ENCODE measurements around the gene MEOX1. TPM values are rescaled to one million over a fixed set of nuclear protein-coding genes. Genes with fewer than 3 reads are reported as not detected.
A peak's percentile ranks its signal among the peaks of the same experiment; 100 is the strongest.

The MEOX1 gene
- total and polyA plus RNA-seq, 7 donors: 3.9 to 8.7 (median 6.4) TPM

DNA sequence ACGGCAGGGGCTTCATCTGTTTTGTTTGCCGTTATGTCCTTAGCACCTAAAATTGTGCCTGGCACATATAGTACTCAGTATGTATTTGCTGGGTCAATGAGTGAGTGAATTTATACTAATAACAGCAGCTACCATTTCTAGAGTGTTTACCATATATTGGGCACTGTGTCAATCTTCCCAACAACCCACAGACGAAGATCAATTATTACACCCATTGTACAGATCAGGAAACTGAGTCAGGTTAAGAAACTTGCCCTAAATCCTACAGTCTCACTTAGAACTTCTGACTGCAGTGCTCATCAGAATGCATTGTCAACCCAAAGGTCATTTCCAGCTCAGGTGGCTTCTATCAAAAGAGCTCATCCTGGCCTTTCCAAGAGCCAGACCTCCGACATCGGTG lies 44.5 kb upstream of the MEOX1 start:
- TF ChIP-seq, protein P1, sequence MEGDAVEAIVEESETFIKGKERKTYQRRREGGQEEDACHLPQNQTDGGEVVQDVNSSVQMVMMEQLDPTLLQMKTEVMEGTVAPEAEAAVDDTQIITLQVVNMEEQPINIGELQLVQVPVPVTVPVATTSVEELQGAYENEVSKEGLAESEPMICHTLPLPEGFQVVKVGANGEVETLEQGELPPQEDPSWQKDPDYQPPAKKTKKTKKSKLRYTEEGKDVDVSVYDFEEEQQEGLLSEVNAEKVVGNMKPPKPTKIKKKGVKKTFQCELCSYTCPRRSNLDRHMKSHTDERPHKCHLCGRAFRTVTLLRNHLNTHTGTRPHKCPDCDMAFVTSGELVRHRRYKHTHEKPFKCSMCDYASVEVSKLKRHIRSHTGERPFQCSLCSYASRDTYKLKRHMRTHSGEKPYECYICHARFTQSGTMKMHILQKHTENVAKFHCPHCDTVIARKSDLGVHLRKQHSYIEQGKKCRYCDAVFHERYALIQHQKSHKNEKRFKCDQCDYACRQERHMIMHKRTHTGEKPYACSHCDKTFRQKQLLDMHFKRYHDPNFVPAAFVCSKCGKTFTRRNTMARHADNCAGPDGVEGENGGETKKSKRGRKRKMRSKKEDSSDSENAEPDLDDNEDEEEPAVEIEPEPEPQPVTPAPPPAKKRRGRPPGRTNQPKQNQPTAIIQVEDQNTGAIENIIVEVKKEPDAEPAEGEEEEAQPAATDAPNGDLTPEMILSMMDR (IDR thresholded peaks at IDR 0.05): no peak
- H3K4me3 ChIP-seq: no peak overlapping the region
- 79% methylated on average over 5 of the region's 5 CpGs for WGBS, 3 donors
- intact Hi-C loops (cut with DNase I): no loop called here
- H3K27ac ChIP-seq: no peak overlapping the region
- DNase-seq (no peak), ATAC-seq (no peak)
- H3K9me3 ChIP-seq: no peaks in the 10 kb centered on the region
- no peaks in the 10 kb centered on the region for H3K36me3 ChIP-seq (ENCODE audit: insufficient read depth in 1 of 2, low read depth in 1 of 2)
- H3K27me3 ChIP-seq (ENCODE audit: insufficient read depth in 3 of 3, low read length in 2 of 3): peaks cover 0 to 21% (median under 1%) of the 10 kb centered on the region in 3 donors
- H3K4me1 ChIP-seq: no peaks in the 10 kb centered on the region

DNA sequence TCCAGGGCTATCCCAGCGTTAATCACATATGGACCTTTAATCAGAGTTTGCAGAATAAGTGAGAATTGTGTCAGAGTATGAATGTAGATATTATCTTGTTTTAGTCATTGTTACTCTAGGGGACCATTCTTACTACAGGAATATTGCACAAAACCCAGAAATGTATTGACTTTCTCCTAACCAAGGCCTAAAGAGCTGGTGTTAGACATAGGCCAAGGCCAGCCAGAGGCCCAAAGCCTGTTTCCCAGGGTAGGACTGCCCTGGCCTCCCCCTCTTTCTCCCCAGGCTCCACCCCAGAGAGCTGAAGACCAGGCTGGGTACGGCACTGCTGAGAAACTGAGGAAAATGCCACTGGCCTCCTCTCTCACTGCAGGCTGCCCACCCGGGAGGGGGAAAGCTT lies 41.9 kb upstream of the MEOX1 start:
- WGBS, 3 donors: 90 to 95% (median 93%) methylated on average over 3 of the region's 3 CpGs
- H3K27ac ChIP-seq: no peak overlapping the region
- no peak for ATAC-seq
- H3K9me3 ChIP-seq: no peaks in the 10 kb centered on the region
- H3K4me3 ChIP-seq: no peak overlapping the region
- H3K36me3 ChIP-seq (ENCODE audit: insufficient read depth in 1 of 2, low read depth in 1 of 2): no peaks in the 10 kb centered on the region
- H3K27me3 ChIP-seq (ENCODE audit: insufficient read depth in 3 of 3, low read length in 2 of 3): peaks cover 0 to 9% (median 0%) of the 10 kb centered on the region in 3 donors
- H3K4me1 ChIP-seq: no peaks in the 10 kb centered on the region
- TF ChIP-seq, protein P1 (IDR thresholded peaks at IDR 0.05): no peak
- no peak for DNase-seq
- intact Hi-C loops (cut with DNase I): no loop called here

DNA sequence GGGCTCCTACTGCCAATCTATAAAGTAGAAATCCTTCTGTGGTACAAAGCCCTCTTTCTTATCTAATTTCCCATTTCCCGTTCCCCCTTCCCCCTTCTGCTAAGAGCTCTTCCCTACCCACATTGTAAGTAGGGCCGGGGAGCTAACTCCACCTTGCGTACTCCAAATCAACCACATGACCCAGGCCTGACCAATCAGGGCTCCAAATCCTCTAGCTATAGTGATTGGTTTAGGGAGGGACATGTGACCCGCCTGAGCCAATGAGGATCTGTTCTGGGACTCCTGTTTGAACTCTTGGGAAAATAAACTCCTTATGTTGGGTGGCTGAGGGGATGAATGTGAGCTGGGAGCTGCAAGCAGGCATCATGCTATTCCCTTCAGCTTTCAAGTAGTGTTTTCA lies 40.9 kb upstream of the MEOX1 start:
- no peaks in the 10 kb centered on the region for H3K9me3 ChIP-seq
- WGBS, 3 donors: 77 to 84% (median 79%) methylated on average over 4 of the region's 4 CpGs
- H3K4me1 ChIP-seq: no peaks in the 10 kb centered on the region
- no peaks in the 10 kb centered on the region for H3K36me3 ChIP-seq (ENCODE audit: insufficient read depth in 1 of 2, low read depth in 1 of 2)
- H3K27ac ChIP-seq: no peak overlapping the region
- intact Hi-C loops (cut with DNase I): no loop called here
- TF ChIP-seq, protein P1 (IDR thresholded peaks at IDR 0.05): no peak
- H3K27me3 ChIP-seq (ENCODE audit: insufficient read depth in 3 of 3, low read length in 2 of 3): peaks cover 0 to 9% (median 0%) of the 10 kb centered on the region in 3 donors
- H3K4me3 ChIP-seq: no peak overlapping the region
- ATAC-seq (no peak), DNase-seq (no peak)

DNA sequence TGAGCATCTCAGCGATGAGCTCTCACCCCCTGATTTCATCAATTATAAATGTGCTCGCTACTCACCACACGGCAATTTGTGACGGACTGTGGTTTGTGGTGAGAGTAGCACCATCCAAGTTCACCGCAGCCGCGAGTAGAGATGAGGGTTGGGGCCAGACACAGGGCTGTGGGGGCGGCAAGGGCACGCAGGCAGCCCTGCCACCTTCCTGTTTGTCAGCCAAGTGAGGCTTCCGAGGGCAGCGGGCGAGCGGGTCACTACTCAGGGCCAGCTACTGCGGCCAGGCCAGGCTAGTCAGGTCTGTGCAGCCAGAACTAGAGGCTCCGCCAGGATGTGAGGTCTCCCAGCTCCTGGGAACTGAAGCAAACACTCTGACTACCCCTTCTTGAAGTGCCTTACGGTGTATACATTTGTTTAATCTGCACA lies 39.6 kb upstream of the MEOX1 start:
- ATAC-seq: peak in 3 of 4 donors; percentile 63 to 86 (median 79)
- peak in 1 of 2 donors; percentile 41 for DNase-seq
- no peaks in the 10 kb centered on the region for H3K9me3 ChIP-seq
- WGBS, 3 donors: 47 to 52% (median 52%) methylated on average over 16 of the region's 16 CpGs
- no peak overlapping the region for H3K4me3 ChIP-seq
- H3K27ac ChIP-seq: no peak overlapping the region
- TF ChIP-seq, protein P1 (IDR thresholded peaks at IDR 0.05): no peak
- intact Hi-C loops (cut with DNase I): no loop called here
- H3K4me1 ChIP-seq: peaks cover 4% of the 10 kb centered on the region
- peaks cover 0 to 9% (median 0%) of the 10 kb centered on the region in 3 donors for H3K27me3 ChIP-seq (ENCODE audit: insufficient read depth in 3 of 3, low read length in 2 of 3)
- H3K36me3 ChIP-seq (ENCODE audit: insufficient read depth in 1 of 2, low read depth in 1 of 2): no peaks in the 10 kb centered on the region

DNA sequence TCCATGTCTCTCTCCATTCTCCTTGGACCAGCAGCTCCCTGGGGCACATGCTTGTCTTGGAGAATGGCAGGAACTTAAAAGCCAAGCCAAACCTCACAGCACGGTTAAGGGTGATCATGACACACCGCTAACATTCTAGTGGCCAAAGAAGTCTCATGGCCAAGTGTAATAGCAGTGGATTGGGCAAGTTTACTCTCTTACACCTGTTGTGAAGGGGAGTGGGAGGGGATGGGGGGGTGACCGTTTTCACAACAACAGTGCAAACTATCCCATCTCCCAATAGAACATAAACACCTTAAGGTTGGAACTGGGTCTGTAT lies 37.7 kb upstream of the MEOX1 start:
- no peaks in the 10 kb centered on the region for H3K36me3 ChIP-seq (ENCODE audit: insufficient read depth in 1 of 2, low read depth in 1 of 2)
- peaks cover 17% of the 10 kb centered on the region for H3K4me1 ChIP-seq
- ATAC-seq (peak; percentile 25 to 68 (median 63)), DNase-seq (no peak)
- 31 to 62% (median 32%) methylated on average over 3 of the region's 3 CpGs for WGBS, 3 donors
- no peak overlapping the region for H3K4me3 ChIP-seq
- H3K27me3 ChIP-seq (ENCODE audit: insufficient read depth in 3 of 3, low read length in 2 of 3): no peaks in the 10 kb centered on the region
- TF ChIP-seq, protein P1 (IDR thresholded peaks at IDR 0.05): no peak
- intact Hi-C loops (cut with DNase I): no loop called here
- H3K27ac ChIP-seq: no peak overlapping the region
- H3K9me3 ChIP-seq: no peaks in the 10 kb centered on the region

Data from psoas muscle (tissue), 8 donors.